GM12875 (cell line): ENCODE results near the gene IQCN.

Experiments
- H3K4me3 ChIP-seq: one replicate; pipeline ENCODE4 v1.5.1; 2011; ENCODE audit warnings: low read depth, low read length, control low read depth
- CTCF ChIP-seq: IDR thresholded peaks from 2 replicates; pipeline ENCODE4 v1.5.1; 2011; ENCODE audit warnings: low read depth, mild to moderate bottlenecking, control low read depth, inconsistent platforms, low read length, moderate library complexity, borderline replicate concordance; ENCODE audit not compliant: insufficient read depth

Gene IQCN

GRCh38 chr19:18274219-18274780, at the start of gene IQCN:
Gene IQCN, minus strand, starts transcription at chr19:18274452. Its CDS starts 4,974 bp downstream, at chr19:18269478.
- TF ChIP-seq CTCF, result no peak
- no peak within 1 kb of the TSS for H3K4me3 ChIP-seq

DNA sequence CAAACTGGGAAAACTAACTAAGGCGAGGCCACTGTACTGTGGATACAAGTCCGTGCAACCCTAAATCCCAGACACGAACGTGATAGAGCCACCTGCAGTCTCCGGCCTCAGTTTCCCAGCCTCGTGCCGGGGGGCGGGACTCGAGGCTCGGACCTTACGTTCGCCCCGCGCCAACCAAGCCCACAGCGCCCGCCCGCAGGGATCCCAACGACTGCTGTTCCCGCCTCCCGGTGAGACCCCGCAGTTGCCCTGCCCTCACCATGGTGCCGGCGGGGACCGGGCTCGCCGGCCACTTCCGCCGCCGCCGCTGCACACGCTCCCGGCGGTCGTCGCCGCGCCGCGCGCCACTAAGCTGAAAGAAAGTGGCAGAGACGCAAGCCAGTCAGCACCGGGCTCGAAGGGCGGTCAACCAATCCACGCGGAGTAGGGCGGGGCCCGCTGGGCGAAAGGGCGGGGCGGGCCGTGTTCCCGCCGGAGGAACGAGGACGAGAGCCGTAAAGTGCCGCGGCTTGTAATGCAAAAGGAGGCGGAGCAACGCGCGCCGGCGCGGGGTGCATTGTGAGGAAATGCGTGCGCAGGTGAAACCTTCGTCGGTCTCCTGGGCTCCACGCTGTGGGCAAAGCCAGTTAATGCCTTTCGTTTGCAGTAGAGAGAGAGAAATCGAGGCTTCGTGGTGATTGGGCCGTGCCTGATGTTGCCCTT, 48.7 kb upstream of the IQCN start, which contains the start of gene LSM4:
LSM4 (minus strand) TSS at position 318 of the 702 bp plus-strand sequence; CDS start at position 262, 56 bp downstream.
- peak; percentile 49; the same call in 1 of the 2 replicates for TF ChIP-seq CTCF
- peak within 1 kb of the TSS; percentile 88 for H3K4me3 ChIP-seq

DNA sequence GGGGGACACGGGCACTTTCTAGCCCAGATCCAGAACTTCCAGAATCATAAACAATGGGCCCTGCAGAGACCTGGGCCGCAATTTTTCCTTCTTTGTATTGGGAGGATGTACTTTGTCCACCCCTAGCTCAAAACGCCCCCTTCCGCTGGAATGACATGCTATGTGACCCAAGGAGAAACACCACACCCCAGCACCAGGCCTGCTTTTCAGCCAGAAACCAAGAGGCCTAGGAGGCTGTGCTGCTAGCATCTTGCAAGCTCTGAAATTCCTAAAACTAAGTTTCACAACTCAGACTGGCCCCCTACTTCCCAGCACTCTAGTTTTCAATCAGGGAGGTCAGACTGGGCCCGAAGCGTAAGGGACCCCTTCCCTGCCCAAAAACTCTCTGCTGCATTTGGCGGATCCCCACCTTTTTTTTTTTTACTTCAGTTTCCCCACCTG, 48.1 kb upstream of the IQCN start:
- H3K4me3 ChIP-seq, result peak overlapping the region; percentile 88
- peak; percentile 23; the same call in 1 of the 2 replicates for TF ChIP-seq CTCF

GRCh38 chr19:18321734-18322102, 47.5 kb upstream of the IQCN start:
- peak overlapping the region; percentile 88 for H3K4me3 ChIP-seq
- no peak for TF ChIP-seq CTCF

- TF ChIP-seq CTCF, result no peak
- H3K4me3 ChIP-seq, result peak overlapping the region; percentile 88
Observed at GRCh38 chr19:18320865-18321733, 46.8 kb upstream of the IQCN start.

DNA sequence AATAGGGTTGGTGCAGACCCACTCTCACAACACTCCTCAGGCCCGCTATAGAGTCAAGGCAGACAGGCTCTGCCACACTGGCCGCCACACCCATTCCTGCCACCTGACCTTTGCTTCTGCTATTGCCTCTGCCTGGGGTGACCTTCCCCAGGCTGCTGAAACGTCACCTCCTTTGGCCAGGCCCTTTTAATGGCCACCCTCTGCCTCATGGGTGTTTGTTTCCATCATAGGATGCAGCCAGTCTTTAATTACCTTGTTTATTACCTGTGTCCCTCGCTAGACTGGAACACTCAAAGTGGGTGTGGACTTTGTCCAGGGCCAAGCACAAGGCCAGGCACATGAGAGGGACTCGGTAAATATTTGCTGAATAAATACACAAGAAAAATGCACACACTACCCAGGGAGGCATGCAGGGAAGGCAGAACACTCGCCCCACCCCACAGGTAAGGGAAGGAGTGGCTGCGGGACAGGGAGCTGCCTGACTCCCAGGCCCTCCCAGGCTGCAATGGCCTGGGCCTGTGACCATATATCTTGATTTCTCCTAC, 45.4 kb upstream of the IQCN start:
- TF ChIP-seq CTCF, result no peak
- no peak overlapping the region for H3K4me3 ChIP-seq
